H1 (cell line): ENCODE results near the gene TMPRSS11F. TPM values are rescaled to one million over a fixed set of nuclear protein-coding genes. Genes with fewer than 3 reads are reported as not detected.

Experiments
- CTCF ChIA-PET: fragments of 300-600 bp; sonication (Branson Sonifier 250); formaldehyde crosslinking; loops from one replicate; lab custom pipeline; 2021; ENCODE audit not compliant: partially characterized antibody; lab: Charles Lee
- POLR2A ChIA-PET: fragments of 300-600 bp; sonication (Branson Sonifier 250); formaldehyde crosslinking; loops from one replicate; lab custom pipeline; 2021; ENCODE audit warnings: inconsistent platforms; ENCODE audit not compliant: partially characterized antibody; lab: Charles Lee
- DNase-seq, 2 experiments: peaks; one replicate each; pipeline versions ENCODE4 v3.0.0 to v3.0.0-alpha.2; 2010 to 2022; ENCODE audit warnings: low spot score in 2 of 2, low read depth in 1 of 2, mixed read lengths in 1 of 2
- FAIRE-seq: peaks from 2 replicates; lab custom pipeline; 2011; peaks lifted over from hg19 to GRCh38; lab: Jason Lieb, UNC
- H2AFZ ChIP-seq: 2 replicates; pipeline ENCODE4 v1.8.1; 2012; ENCODE audit warnings: low read length, inconsistent platforms
- H2AK5ac ChIP-seq: 2 replicates; pipeline ENCODE4 v1.6.1; 2013; ENCODE audit warnings: low read depth, low read length
- H2BK120ac ChIP-seq: replicated peaks from 2 replicates; pipeline ENCODE3; 2013; ENCODE audit warnings: low read depth, low read length, inconsistent platforms
- H2BK12ac ChIP-seq: 2 replicates; pipeline ENCODE4 v1.6.1; 2013; ENCODE audit warnings: low read depth, low read length
- H2BK15ac ChIP-seq: 2 replicates; pipeline ENCODE4 v1.6.1; 2013; ENCODE audit warnings: low read length
- H2BK20ac ChIP-seq: 2 replicates; pipeline ENCODE4 v1.6.1; 2013; ENCODE audit warnings: low read length
- H2BK5ac ChIP-seq: 2 replicates; pipeline ENCODE4 v1.6.1; 2013; ENCODE audit warnings: low read depth, low read length
- H3K14ac ChIP-seq: 2 replicates; pipeline ENCODE4 v1.6.1; 2013; ENCODE audit warnings: inconsistent platforms; ENCODE audit not compliant: insufficient read length
- H3K18ac ChIP-seq: 2 replicates; pipeline ENCODE4 v1.6.1; 2013; ENCODE audit warnings: low read length; ENCODE audit errors: extremely low read depth
- H3K23ac ChIP-seq: 2 replicates; pipeline ENCODE4 v1.6.1; 2013; ENCODE audit warnings: inconsistent platforms; ENCODE audit not compliant: insufficient read length
- H3K23me2 ChIP-seq: 2 replicates; pipeline ENCODE4 v1.6.1; 2013; ENCODE audit warnings: low read depth, low read length
- H3K27ac ChIP-seq: 2 replicates; pipeline ENCODE4 v1.6.1; 2011; ENCODE audit warnings: low read depth, low read length, inconsistent platforms
- H3K27me3 ChIP-seq, 4 experiments: replicated peaks in 1 of 4; 1 replicate in 1 of 4; 2 replicates in 3 of 4; pipeline versions ENCODE4 v1.6.1 to v1.8.1; 2011 to 2013; ENCODE audit warnings: low read length in 3 of 4, mild to moderate bottlenecking in 3 of 4, inconsistent platforms in 2 of 4, mixed read lengths in 2 of 4, moderate library complexity in 1 of 4; ENCODE audit not compliant: control insufficient read depth in 3 of 4, insufficient read depth in 3 of 4; ENCODE audit errors: extremely low read depth in 1 of 4
- H3K36me3 ChIP-seq, 4 experiments: 2 replicates each; pipeline versions ENCODE4 v1.6.1 to v1.8.1; 2011 to 2013; ENCODE audit warnings: mild to moderate bottlenecking in 4 of 4, low read length in 3 of 4, moderate library complexity in 2 of 4, control low read depth in 1 of 4, inconsistent platforms in 1 of 4; ENCODE audit not compliant: insufficient read depth in 4 of 4, control insufficient read depth in 2 of 4
- H3K4ac ChIP-seq: replicated peaks from 2 replicates; pipeline ENCODE3; 2013; ENCODE audit warnings: low read length, low read depth, mixed read lengths, inconsistent platforms; ENCODE audit not compliant: insufficient read length
- H3K4me1 ChIP-seq, 4 experiments: replicated peaks in 1 of 4; 1 replicate in 1 of 4; 2 replicates in 3 of 4; pipeline versions ENCODE4 v1.6.1 to v1.8.1; 2011 to 2013; ENCODE audit warnings: low read length in 3 of 4, inconsistent platforms in 2 of 4, mixed read lengths in 1 of 4; ENCODE audit not compliant: insufficient read depth in 4 of 4, control insufficient read depth in 3 of 4
- H3K4me2 ChIP-seq, 2 experiments: 2 replicates each; pipeline versions ENCODE4 v1.6.1 to v1.8.1; 2011 to 2013; ENCODE audit warnings: low read depth in 2 of 2, low read length in 2 of 2, control low read depth in 1 of 2, inconsistent platforms in 1 of 2, mild to moderate bottlenecking in 1 of 2; ENCODE audit not compliant: insufficient read depth in 1 of 2
- H3K4me3 ChIP-seq, 4 experiments: fragments of 200-600, 300-600 bp in 1 of 4; sonication (generic), shearing (Covaris generic), sonication (Bioruptor Twin) in 1 of 4; 2 replicates each; pipeline versions ENCODE4 v1.5.1 to v1.8.1; 2011 to 2016; ENCODE audit warnings: low read length in 4 of 4, low read depth in 3 of 4, control low read depth in 2 of 4, inconsistent platforms in 2 of 4, mild to moderate bottlenecking in 2 of 4, mixed read lengths in 1 of 4, moderate library complexity in 1 of 4; ENCODE audit not compliant: insufficient read depth in 2 of 4; ENCODE audit errors: extremely low read depth in 1 of 4
- H3K56ac ChIP-seq: replicated peaks from 2 replicates; pipeline ENCODE3; 2013; ENCODE audit warnings: low read depth, mild to moderate bottlenecking, mixed read lengths, low read length, inconsistent platforms; ENCODE audit not compliant: insufficient read length
- H3K79me1 ChIP-seq: 2 replicates; pipeline ENCODE4 v1.6.1; 2013; ENCODE audit warnings: low read depth, low read length, control low read depth
- H3K79me2 ChIP-seq, 2 experiments: 2 replicates each; pipeline versions ENCODE4 v1.6.1 to v1.8.1; 2012 to 2013; ENCODE audit warnings: low read length in 2 of 2, mild to moderate bottlenecking in 2 of 2, inconsistent platforms in 1 of 2; ENCODE audit not compliant: insufficient read depth in 2 of 2, control insufficient read depth in 1 of 2
- H3K9ac ChIP-seq, 4 experiments: replicated peaks in 1 of 4; 1 replicate in 1 of 4; 2 replicates in 3 of 4; pipeline versions ENCODE4 v1.6.1 to v1.8.1; 2011 to 2013; ENCODE audit warnings: low read depth in 3 of 4, low read length in 3 of 4, control low read depth in 2 of 4, mild to moderate bottlenecking in 2 of 4, moderate library complexity in 2 of 4, inconsistent platforms in 1 of 4; ENCODE audit errors: extremely low read depth in 1 of 4
- H3K9me3 ChIP-seq, 2 experiments: 2 replicates each; pipeline versions ENCODE4 v1.6.1 to v1.8.1; 2012 to 2013; ENCODE audit warnings: mild to moderate bottlenecking in 2 of 2, moderate library complexity in 2 of 2, control low read depth in 1 of 2, inconsistent platforms in 1 of 2, low read depth in 1 of 2, low read length in 1 of 2, mixed read lengths in 1 of 2; ENCODE audit not compliant: insufficient read depth in 2 of 2
- H4K20me1 ChIP-seq, 2 experiments: replicated peaks in 1 of 2; 2 replicates each; pipeline versions ENCODE3 to v1.8.1; 2011 to 2013; ENCODE audit warnings: inconsistent platforms in 2 of 2, low read length in 2 of 2, mild to moderate bottlenecking in 1 of 2; ENCODE audit not compliant: insufficient read depth in 2 of 2, control insufficient read depth in 1 of 2
- H4K5ac ChIP-seq: 2 replicates; pipeline ENCODE4 v1.6.1; 2013; ENCODE audit warnings: low read length, low read depth, mixed read lengths, inconsistent platforms; ENCODE audit not compliant: insufficient read length
- H4K8ac ChIP-seq: 2 replicates; pipeline ENCODE4 v1.8.0; 2013; ENCODE audit warnings: mild to moderate bottlenecking, moderate library complexity, low read length, inconsistent platforms; ENCODE audit not compliant: insufficient read depth; ENCODE audit errors: extremely low read depth
- H4K91ac ChIP-seq: replicated peaks from 2 replicates; pipeline ENCODE3; 2013; ENCODE audit warnings: low read length, mixed read lengths, inconsistent platforms; ENCODE audit not compliant: insufficient read length
- ATF2 ChIP-seq: IDR thresholded peaks from 2 replicates; pipeline ENCODE4 v1.6.1; 2012; ENCODE audit warnings: low read length, inconsistent platforms
- CEBPB ChIP-seq: IDR thresholded peaks from 2 replicates; pipeline ENCODE4 v1.6.1; 2012; ENCODE audit warnings: low read depth, low read length
- CHD2 ChIP-seq: IDR thresholded peaks from 2 replicates; pipeline ENCODE4 v1.6.1; 2012; ENCODE audit warnings: low read length, improper control_type of control experiment
- CTBP2 ChIP-seq: IDR thresholded peaks from 2 replicates; pipeline ENCODE4 v1.7.0; 2011; ENCODE audit warnings: borderline replicate concordance, mild to moderate bottlenecking, moderate library complexity, mixed read lengths, low read length; ENCODE audit not compliant: insufficient read depth, insufficient read length
- GABPA ChIP-seq: IDR thresholded peaks from 2 replicates; pipeline ENCODE4 v1.6.1; 2011; ENCODE audit warnings: mild to moderate bottlenecking, low read length, moderate library complexity, borderline replicate concordance; ENCODE audit not compliant: insufficient read depth
- HDAC2 ChIP-seq, 2 experiments: fragments of 300-600 bp in 1 of 2; sonication (generic) in 1 of 2; IDR thresholded peaks; 2 replicates each; pipeline ENCODE4 v1.6.1; 2011 to 2012; ENCODE audit warnings: low read depth in 2 of 2, low read length in 2 of 2, mild to moderate bottlenecking in 2 of 2, moderate library complexity in 2 of 2, borderline replicate concordance in 1 of 2, inconsistent platforms in 1 of 2
- MAX ChIP-seq: IDR thresholded peaks from 2 replicates; pipeline ENCODE4 v1.6.1; 2012; ENCODE audit warnings: inconsistent platforms
- NANOG ChIP-seq: IDR thresholded peaks from 2 replicates; pipeline ENCODE4 v1.6.1; 2011; ENCODE audit warnings: low read length, low read depth, mild to moderate bottlenecking, inconsistent platforms; ENCODE audit not compliant: insufficient read depth, poor library complexity, severe bottlenecking
- SRF ChIP-seq: IDR thresholded peaks from 2 replicates; pipeline ENCODE4 v1.6.1; 2011; ENCODE audit warnings: mild to moderate bottlenecking, low read depth, low read length, moderate library complexity
- USF2 ChIP-seq: IDR thresholded peaks from 2 replicates; pipeline ENCODE4 v1.6.1; 2011; ENCODE audit warnings: low read length, improper control_type of control experiment
- YY1 ChIP-seq: IDR thresholded peaks from 2 replicates; pipeline ENCODE4 v1.6.1; 2011; ENCODE audit warnings: low read depth, mild to moderate bottlenecking, low read length
- WGBS, 2 experiments: shearing (Covaris generic) in 1 of 2; methylation state at CpG; one replicate each; pipeline versions ENCODE4 v1.1.6 to v1.1.7; 2013 to 2015; ENCODE audit warnings: low lambda C conversion rate in 2 of 2, mixed read lengths in 2 of 2, inconsistent platforms in 1 of 2, low coverage in 1 of 2, missing lambda C conversion rate in 1 of 2; ENCODE audit not compliant: insufficient replicate concordance in 2 of 2, insufficient coverage in 1 of 2, insufficient read length in 1 of 2; ENCODE audit errors: extremely low coverage in 1 of 2, missing lambda C conversion rate in 1 of 2; 5-methylcytosine and 5-hydroxymethylcytosine counted together
- polyA plus RNA-seq, 7 experiments: library from polyadenylated mRNA; depleted of rRNA in 3 of 7; stranded (reverse) in 5 of 7; unstranded in 2 of 7; fragments of >200 nt in 5 of 7; fragments of 200-250 nt in 2 of 7; gene quantifications; 1 replicate in 5 of 7; 2 replicates in 1 of 7; 4 replicates in 1 of 7; pipeline versions ENCODE4 v1.2.1 to v1.2.3, GENCODE V29; 2011 to 2013; ENCODE audit warnings: missing spikeins in 2 of 7, mixed read lengths in 2 of 7
- total RNA-seq: library from RNA; stranded (reverse); fragmentation: NEBNext Ultra II Directional; extraction: Animal tissue kit (Norgen Biotek cat#: 25700); gene quantifications from 2 replicates; pipeline ENCODE4 v1.2.1, GENCODE V29; 2021

TMPRSS11F gene
- total and polyA plus RNA-seq, 2 of the 8 experiments (the other 6 are each of a cell fraction or from before 2014, with no cell fraction given), result not detected

GRCh38 chr4:68109868-68110267 is 19.8 kb downstream of the TMPRSS11F start:
- Histone ChIP-seq H3K14ac (no peak overlapping the region), H3K27me3 (no peaks in the 10 kb centered on the region), H3K23ac (no peak overlapping the region), H2BK20ac (no peak overlapping the region), H3K9ac (no peak overlapping the region), H3K4me1 (no peaks in the 10 kb centered on the region; a peak in 1 of 7 replicates), H3K4ac (no peak overlapping the region), H2BK12ac (no peak overlapping the region), H2BK120ac (no peak overlapping the region), H4K5ac (no peak overlapping the region), H3K9me3 (no peaks in the 10 kb centered on the region), H2BK5ac (no peak overlapping the region), H2AFZ (no peak overlapping the region), H4K20me1 (no peaks in the 10 kb centered on the region), H3K56ac (no peak overlapping the region), H3K79me1 (no peaks in the 10 kb centered on the region), H3K4me3 (no peak overlapping the region), H3K23me2 (no peaks in the 10 kb centered on the region), H3K18ac (no peak overlapping the region), H4K8ac (no peak overlapping the region), H4K91ac (no peak overlapping the region), H3K27ac (no peak overlapping the region), H3K4me2 (no peak overlapping the region), H3K79me2 (no peaks in the 10 kb centered on the region), H2BK15ac (no peak overlapping the region), H3K36me3 (no peaks in the 10 kb centered on the region), H2AK5ac (no peak overlapping the region)
- CTCF ChIA-PET, result no interaction called here
- POLR2A ChIA-PET, result no interaction called here
- FAIRE-seq, result no peak
- no peak for DNase-seq
- WGBS, 2 experiments, result 92% methylated on average over 1 of the region's 1 CpG; no CpG with 5 or more reads in 1 of the 2 experiments
- TF ChIP-seq NANOG, result no peak
- TF ChIP-seq CHD2, result no peak
- TF ChIP-seq USF2, result no peak
- TF ChIP-seq GABPA, result no peak
- TF ChIP-seq CEBPB, result no peak
- no peak for TF ChIP-seq HDAC2 (IDR thresholded peaks at IDR 0.05; ENCODE audit: borderline replicate concordance in 1 of 2, low read depth in 2 of 2, low read length in 2 of 2)
- TF ChIP-seq SRF, result no peak
- TF ChIP-seq YY1, result no peak
- TF ChIP-seq MAX, result no peak
- TF ChIP-seq CTBP2, result no peak
- TF ChIP-seq ATF2, result no peak
